Endothelial cell of umbilical vein (primary cell): Measurements from ENCODE around the gene EVI5.

Experiments
- CTCF ChIP-seq, 2 donors: IDR thresholded peaks; 1 replicate in 1 of 2; 2 replicates in 1 of 2; pipeline ENCODE4 v1.5.1; 2011; ENCODE audit warnings: low read length in 2 of 2, mild to moderate bottlenecking in 2 of 2, moderate library complexity in 2 of 2, control low read depth in 1 of 2, inconsistent platforms in 1 of 2, low read depth in 1 of 2; ENCODE audit not compliant: insufficient read depth in 1 of 2; ENCODE audit errors: extremely low read depth in 1 of 2
- EZH2 ChIP-seq: IDR thresholded peaks from 2 replicates; pipeline ENCODE4 v1.6.1; 2012; ENCODE audit warnings: borderline replicate concordance, low read depth, mild to moderate bottlenecking, moderate library complexity, low read length, inconsistent platforms; ENCODE audit not compliant: severe bottlenecking
- JUN ChIP-seq: IDR thresholded peaks from 2 replicates; pipeline ENCODE4 v1.6.1; 2011; ENCODE audit warnings: borderline replicate concordance, low read depth; ENCODE audit not compliant: insufficient read length, insufficient read depth
- MYC ChIP-seq: IDR thresholded peaks from one replicate; pipeline ENCODE4 v1.6.1; 2011; ENCODE audit warnings: mild to moderate bottlenecking, low read depth, low read length
- POLR2A ChIP-seq: IDR thresholded peaks from 2 replicates; pipeline ENCODE4 v1.6.1; 2012; ENCODE audit warnings: low read depth, mild to moderate bottlenecking, control low read depth, low read length
- POLR2AphosphoS5 ChIP-seq: IDR thresholded peaks from 2 replicates; pipeline ENCODE4 v1.6.1; 2012; ENCODE audit warnings: low read depth, mild to moderate bottlenecking, control low read depth, low read length, moderate library complexity; ENCODE audit not compliant: insufficient read depth

DNA sequence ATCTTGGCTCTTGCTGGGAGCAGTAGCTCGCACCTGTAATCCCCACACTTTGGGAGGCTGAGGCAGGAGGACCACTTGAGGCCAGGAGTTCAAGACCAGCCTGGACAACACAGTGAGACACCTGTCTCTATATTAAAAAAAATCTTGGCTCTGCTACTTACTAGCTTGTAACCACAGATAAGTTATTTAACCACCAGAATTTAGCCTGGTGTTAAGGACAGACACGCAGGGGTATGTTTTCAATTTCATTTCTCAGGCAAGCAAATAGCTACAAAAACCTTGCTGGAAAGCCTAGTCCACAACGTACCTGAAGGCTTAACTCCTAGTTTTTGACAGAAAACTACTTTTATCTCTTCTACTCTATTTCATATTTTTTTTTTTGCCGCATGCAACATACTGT lies 273.4 kb downstream of the EVI5 start:
- no peak for TF ChIP-seq CTCF (IDR thresholded peaks at IDR 0.05; ENCODE audit: extremely low read depth in 1 of 2, insufficient read depth in 1 of 2, low read depth in 1 of 2, low read length in 2 of 2)
- TF ChIP-seq POLR2A, result no peak
- TF ChIP-seq MYC, result no peak
- TF ChIP-seq JUN, result no peak
- TF ChIP-seq POLR2AphosphoS5, result no peak
- no peak for TF ChIP-seq EZH2
